Spleen (tissue), 11 donors: ENCODE data around the gene PTPRM. TPM values are rescaled to one million over a fixed set of nuclear protein-coding genes. Genes with fewer than 3 reads are reported as not detected.

Source experiments
- DNase-seq: peaks from one replicate; pipeline ENCODE4 v3.0.0-alpha.2; 2020
- H3K27ac ChIP-seq, 8 donors: fragments of 200-600 bp; sonication (generic) in 7 of 8; 1 replicate in 4 of 8; 2 replicates in 4 of 8; pipeline versions ENCODE4 v1.5.0 to v1.8.0; 2016 to 2021; ENCODE audit warnings: inconsistent platforms in 4 of 8, mild to moderate bottlenecking in 4 of 8, moderate library complexity in 1 of 8
- H3K27me3 ChIP-seq, 7 donors: fragments of 200-600 bp; sonication (generic) in 6 of 7; replicated peaks in 1 of 7; 1 replicate in 4 of 7; 2 replicates in 3 of 7; pipeline versions ENCODE4 v1.5.0 to v1.8.0; 2016 to 2021; ENCODE audit warnings: inconsistent platforms in 3 of 7, mild to moderate bottlenecking in 1 of 7
- H3K36me3 ChIP-seq, 6 donors: fragments of 200-600 bp; sonication (generic) in 5 of 6; 1 replicate in 4 of 6; 2 replicates in 2 of 6; pipeline versions ENCODE4 v1.5.0 to v1.8.0; 2016 to 2021; ENCODE audit warnings: inconsistent platforms in 2 of 6
- H3K4me1 ChIP-seq, 6 donors: fragments of 200-600 bp; sonication (generic) in 5 of 6; 1 replicate in 3 of 6; 2 replicates in 3 of 6; pipeline versions ENCODE4 v1.5.0 to v1.8.0; 2016 to 2021; ENCODE audit warnings: inconsistent platforms in 3 of 6
- H3K4me3 ChIP-seq, 8 donors: fragments of 200-600 bp; sonication (generic) in 7 of 8; 1 replicate in 4 of 8; 2 replicates in 4 of 8; pipeline versions ENCODE4 v1.5.0 to v1.8.0; 2016 to 2021; ENCODE audit warnings: inconsistent platforms in 4 of 8, mild to moderate bottlenecking in 4 of 8, moderate library complexity in 2 of 8
- H3K9me3 ChIP-seq, 8 donors: fragments of 200-600 bp; sonication (generic) in 7 of 8; 1 replicate in 4 of 8; 2 replicates in 4 of 8; pipeline versions ENCODE4 v1.5.0 to v1.8.0; 2016 to 2021; ENCODE audit warnings: inconsistent platforms in 4 of 8
- CTCF ChIP-seq, 11 experiments: fragments of 200-600 bp in 7 of 11; fragments of 450-650 bp in 4 of 11; sonication (generic) in 4 of 11; IDR thresholded peaks in 8 of 11; conservative IDR thresholded peaks in 3 of 11; 1 replicate in 7 of 11; 2 replicates in 4 of 11; pipeline versions ENCODE4 v1.4.0 to v1.8.0; 2016 to 2021; ENCODE audit warnings: antibody characterized with exemption in 11 of 11, inconsistent platforms in 4 of 11, mild to moderate bottlenecking in 1 of 11
- POLR2A ChIP-seq, 3 donors: fragments of 450-650 bp; IDR thresholded peaks; one replicate each; pipeline ENCODE4 v1.5.1; 2017; ENCODE audit warnings: antibody characterized with exemption in 3 of 3, mild to moderate bottlenecking in 1 of 3
- POLR2AphosphoS5 ChIP-seq, 3 donors: sonication (generic); formaldehyde crosslinking; IDR thresholded peaks; one replicate each; pipeline ENCODE4 v1.5.1; 2017; ENCODE audit warnings: antibody characterized with exemption in 3 of 3
- WGBS, 5 donors: extraction: QIAGEN DNeasy Blood & Tissue Kit in 3 of 5; methylation state at CpG; one replicate each; pipeline versions ENCODE4 v1.1.5 to v1.1.7; 2013 to 2018; 5-methylcytosine and 5-hydroxymethylcytosine counted together
- intact Hi-C: fragments of 100-400 bp; cut with DNase I; formaldehyde crosslinking; loops from one replicate; pipeline ENCODE4 v1.15.0; 2023; ENCODE audit warnings: low total_unique reads
- polyA plus RNA-seq, 3 donors: library from polyadenylated mRNA; stranded (reverse); fragments of 200-250 nt; gene quantifications; one replicate each; pipeline ENCODE4 v1.2.1, GENCODE V29; 2013
- total RNA-seq, 7 donors: library from RNA; depleted of rRNA in 3 of 7; stranded (reverse); fragments of >200 nt in 3 of 7; fragmentation: NEBNext Ultra II Directional in 4 of 7; extraction: Animal tissue kit (Norgen Biotek cat#: 25700) in 4 of 7; gene quantifications; one replicate each; pipeline versions ENCODE4 v1.1.0 to v1.2.1, GENCODE V29; 2016 to 2021
- donor health status: healthy with polysubstance abuse.
- donor health status: DM: no; HTN: no; CAD: no; lungs with moderate emphysema.
- donor health status: DM: no; HTN: no; CAD: no.
- donor health status: Bipolar disorder and iron deficiency.
- donor health status: healthy.
- donor health status: DM: no; HTN: no; CAD: no.
- donor health status: DM: yes; HTN: yes; CAD: no.

The PTPRM gene
- total and polyA plus RNA-seq, 10 donors: 23.5 to 97.8 (median 62.8) TPM

- H3K9me3 ChIP-seq: no peaks in the 10 kb centered on the region
- H3K27me3 ChIP-seq: no peaks in the 10 kb centered on the region
- no peak for DNase-seq
- no peaks in the 10 kb centered on the region for H3K36me3 ChIP-seq
- H3K4me1 ChIP-seq: peaks cover 0 to 8% (median 4%) of the 10 kb centered on the region in 6 donors
- intact Hi-C loops: no loop called here
- 91 to 96% (median 93%) methylated on average over 2 of the region's 2 CpGs for WGBS, 5 donors
- no peak overlapping the region for H3K27ac ChIP-seq
- TF ChIP-seq POLR2AphosphoS5 (IDR thresholded peaks at IDR 0.05) (no peak), POLR2A (IDR thresholded peaks at IDR 0.05) (no peak), CTCF (IDR thresholded peaks at IDR 0.05 in 8 of 11, conservative IDR thresholded peaks at IDR 0.05 in 3 of 11) (no peak)
- no peak overlapping the region for H3K4me3 ChIP-seq
Measured at GRCh38 chr18:8117006-8117371, 549.9 kb downstream of the PTPRM start.

- Histone ChIP-seq H3K27me3 (no peaks in the 10 kb centered on the region), H3K4me1 (no peaks in the 10 kb centered on the region), H3K4me3 (no peak overlapping the region), H3K36me3 (no peaks in the 10 kb centered on the region), H3K27ac (no peak overlapping the region), H3K9me3 (no peaks in the 10 kb centered on the region)
- DNase-seq: no peak
- intact Hi-C loops: no loop called here
- no peak for TF ChIP-seq CTCF (IDR thresholded peaks at IDR 0.05 in 8 of 11, conservative IDR thresholded peaks at IDR 0.05 in 3 of 11)
- no peak for TF ChIP-seq POLR2AphosphoS5 (IDR thresholded peaks at IDR 0.05)
- no peak for TF ChIP-seq POLR2A (IDR thresholded peaks at IDR 0.05)
- WGBS, 5 donors: 88 to 96% (median 92%) methylated on average over 1 of the region's 1 CpG
Measured at GRCh38 chr18:8121101-8121500, 554.0 kb downstream of the PTPRM start.

DNA sequence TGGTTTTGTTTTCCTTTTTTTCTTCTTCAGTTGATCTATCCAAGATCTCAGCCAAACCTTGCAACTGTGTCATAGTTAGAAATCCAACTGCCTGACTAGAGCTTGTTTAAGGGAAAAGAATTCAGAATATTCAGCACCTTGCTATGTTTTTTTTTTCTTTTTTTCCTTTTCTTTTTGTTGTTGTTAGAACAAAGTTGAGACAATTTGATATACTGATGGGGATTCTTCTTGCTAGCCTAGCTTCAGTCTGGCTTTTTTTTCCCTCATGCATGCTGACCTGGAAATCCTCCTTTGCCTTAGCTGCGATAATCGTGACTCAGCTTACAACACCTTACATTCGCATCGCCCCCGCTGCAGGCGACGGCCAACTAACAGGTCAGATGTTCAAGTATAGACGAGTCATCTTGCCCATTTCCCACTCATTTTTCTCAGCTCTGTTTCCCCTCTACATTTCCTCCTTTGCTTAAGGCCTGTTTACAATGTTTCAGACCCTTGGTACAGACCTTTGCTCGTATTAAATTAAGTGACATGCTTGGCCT lies 554.9 kb downstream of the PTPRM start:
- Histone ChIP-seq H3K36me3 (no peaks in the 10 kb centered on the region), H3K4me3 (no peak overlapping the region), H3K27ac (no peak overlapping the region), H3K27me3 (no peaks in the 10 kb centered on the region), H3K9me3 (no peaks in the 10 kb centered on the region), H3K4me1 (no peaks in the 10 kb centered on the region)
- TF ChIP-seq CTCF (IDR thresholded peaks at IDR 0.05 in 8 of 11, conservative IDR thresholded peaks at IDR 0.05 in 3 of 11) (no peak), POLR2A (IDR thresholded peaks at IDR 0.05) (no peak), POLR2AphosphoS5 (IDR thresholded peaks at IDR 0.05) (no peak)
- DNase-seq: no peak
- intact Hi-C loops: no loop called here
- 89 to 91% (median 90%) methylated on average over 9 of the region's 9 CpGs for WGBS, 5 donors

GRCh38 chr18:8124232-8125146 lies 557.4 kb downstream of the PTPRM start:
- intact Hi-C loops: no loop called here
- H3K9me3 ChIP-seq: no peaks in the 10 kb centered on the region
- TF ChIP-seq CTCF (IDR thresholded peaks at IDR 0.05 in 8 of 11, conservative IDR thresholded peaks at IDR 0.05 in 3 of 11) (no peak), POLR2AphosphoS5 (IDR thresholded peaks at IDR 0.05) (no peak), POLR2A (IDR thresholded peaks at IDR 0.05) (no peak)
- 60 to 72% (median 66%) methylated on average over 7 of the region's 7 CpGs for WGBS, 5 donors
- H3K4me3 ChIP-seq: no peak overlapping the region
- DNase-seq: no peak
- no peak overlapping the region for H3K27ac ChIP-seq
- no peaks in the 10 kb centered on the region for H3K36me3 ChIP-seq
- no peaks in the 10 kb centered on the region for H3K4me1 ChIP-seq
- no peaks in the 10 kb centered on the region for H3K27me3 ChIP-seq
